Activated CD4-positive, CD25-positive, alpha-beta regulatory T cell (primary cell): ENCODE data around the gene SMTN.
A peak's percentile ranks its signal among the peaks of the same experiment; 100 is the strongest.
"Not testable (repeated sequence)": the region's sequence is repeated elsewhere in the genome, so short reads cannot be mapped to it uniquely, and the experiment has no call there.

Source experiments
- DNase-seq, 4 experiments: peaks; one replicate each; lab custom pipeline; 2025; lab: John Stamatoyannopoulos, UW

SMTN gene

DNA sequence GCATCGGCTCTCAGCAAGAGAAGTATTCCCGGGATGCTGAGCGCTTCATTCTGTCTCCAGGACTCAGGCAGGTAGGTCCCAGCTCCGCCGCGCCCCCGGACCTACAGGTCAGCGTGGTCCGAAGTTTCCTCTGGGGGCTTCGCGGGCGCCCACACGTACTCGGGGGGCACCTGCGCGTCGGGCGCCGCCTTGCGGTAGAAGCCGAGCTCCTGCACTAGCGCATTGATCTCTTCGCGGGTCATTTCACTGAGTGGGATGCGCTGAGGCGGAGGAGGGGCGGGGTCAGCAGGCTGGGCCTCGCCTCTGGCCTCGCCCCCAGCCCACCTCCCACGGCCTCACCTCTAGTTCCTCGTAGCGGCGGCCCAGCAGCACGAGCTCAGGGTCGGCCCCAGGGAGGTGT is 23.8 kb downstream of the SMTN start:
- no peak for DNase-seq

GRCh38 chr22:31105282-31105929 is 24.3 kb downstream of the SMTN start:
- no peak for DNase-seq

GRCh38 chr22:31106001-31106571 is 25.0 kb downstream of the SMTN start:
- no peak for DNase-seq

DNA sequence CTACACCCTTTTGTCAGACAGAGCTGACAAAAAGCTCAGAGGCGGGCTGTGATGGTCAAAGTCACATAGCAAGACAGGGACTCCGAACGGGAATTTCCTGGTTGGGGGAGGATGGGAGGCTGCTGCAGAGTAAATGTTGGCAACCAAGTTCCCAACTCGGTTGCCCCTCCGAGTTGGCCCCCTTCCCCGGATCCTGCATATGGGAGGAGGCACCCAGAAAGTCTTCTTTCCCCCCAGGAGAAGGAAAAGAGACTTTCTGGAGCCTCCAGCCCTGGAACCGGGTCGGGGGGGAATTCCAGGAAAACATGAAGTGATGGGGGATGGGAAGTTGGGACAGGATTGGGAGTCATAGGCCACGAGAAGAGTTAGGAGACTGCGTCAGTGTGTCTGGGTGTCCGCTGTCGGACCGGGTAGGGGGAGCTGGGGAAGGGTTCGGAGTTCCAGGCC is 25.6 kb downstream of the SMTN start:
- no peak for DNase-seq

GRCh38 chr22:31107178-31107893 is 26.2 kb downstream of the SMTN start, which contains the start of gene SELENOM:
Gene SELENOM (minus strand): TSS chr22:31107568. CDS start chr22:31107505, 63 bp downstream.
- DNase-seq, result peak; percentile 76 to 82 (median 78)

DNA sequence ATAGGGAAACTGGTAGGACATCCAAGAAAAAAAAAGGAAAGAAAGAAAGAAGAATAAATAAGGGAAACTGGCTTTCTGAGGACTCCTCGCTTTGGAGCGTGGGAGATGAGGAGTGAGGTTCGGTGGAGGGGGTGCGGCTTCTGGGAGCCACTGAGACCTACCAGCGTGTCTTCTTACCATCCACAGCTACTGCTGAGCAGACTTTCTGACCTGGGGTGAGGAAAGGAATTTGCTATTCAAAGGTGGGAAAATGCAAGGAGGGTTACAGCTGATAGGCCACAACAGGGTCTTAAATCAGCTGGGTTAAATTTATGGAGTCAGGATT is 26.7 kb downstream of the SMTN start:
- DNase-seq, result no peak

GRCh38 chr22:31112547-31113091 is 31.5 kb downstream of the SMTN start:
- not testable (repeated sequence) for DNase-seq

- DNase-seq, result no peak
These were observed 37.1 kb downstream of the SMTN start for GRCh38 chr22:31118046-31118820.

DNA sequence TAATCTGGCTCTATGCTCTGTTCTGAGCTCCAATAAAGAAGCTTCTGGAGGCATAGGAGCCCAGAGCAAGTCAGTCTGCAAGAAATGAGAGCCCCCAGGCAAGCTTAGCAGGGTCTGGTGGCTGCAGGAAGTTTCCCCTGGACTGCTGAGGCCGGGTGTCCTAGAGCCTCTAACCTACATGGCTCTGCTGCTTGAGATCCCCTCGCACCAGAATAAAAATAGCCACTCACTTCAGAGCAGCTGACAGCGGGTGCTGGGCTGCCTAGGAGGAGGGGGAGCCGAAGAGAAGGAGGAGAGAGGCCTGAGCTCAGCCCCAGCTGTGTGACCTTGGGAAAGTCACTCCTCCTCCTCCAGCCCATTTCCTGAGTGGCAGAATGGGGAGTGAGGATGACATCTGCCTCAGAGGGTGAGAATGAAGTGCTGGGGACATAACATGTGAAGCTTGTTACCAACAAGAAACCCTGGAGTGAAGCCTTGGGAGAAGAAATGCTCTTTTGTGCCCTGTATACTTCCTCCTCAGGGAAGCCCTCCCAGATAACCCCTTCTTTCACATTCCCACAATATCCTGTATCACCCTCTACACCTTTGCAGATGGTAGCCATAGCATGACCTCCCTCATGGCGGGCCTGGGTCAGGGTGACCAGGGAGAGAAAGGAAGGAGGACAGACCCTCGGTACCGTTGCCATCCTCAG is 38.1 kb downstream of the SMTN start:
- no peak for DNase-seq

DNA sequence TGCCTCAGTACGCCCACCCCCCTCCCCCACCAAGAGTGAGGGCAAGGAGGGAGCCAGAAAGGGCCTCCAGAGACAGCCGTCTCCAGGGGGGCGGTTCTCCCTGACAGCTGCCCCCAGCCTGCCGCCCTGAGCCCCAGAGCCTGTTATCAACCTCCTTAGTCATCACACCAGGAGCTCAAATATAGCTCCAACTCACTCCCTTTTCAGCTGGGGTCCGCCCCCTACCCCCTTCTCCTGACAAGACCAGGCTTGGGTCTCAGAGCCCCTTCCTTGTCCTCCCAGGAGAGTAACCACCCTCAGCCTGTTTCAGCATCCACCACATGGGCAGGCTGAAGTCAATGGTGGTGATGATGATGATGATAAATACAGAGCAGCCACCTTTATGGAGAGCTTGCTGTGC is 39.1 kb downstream of the SMTN start:
- DNase-seq, result no peak

DNA sequence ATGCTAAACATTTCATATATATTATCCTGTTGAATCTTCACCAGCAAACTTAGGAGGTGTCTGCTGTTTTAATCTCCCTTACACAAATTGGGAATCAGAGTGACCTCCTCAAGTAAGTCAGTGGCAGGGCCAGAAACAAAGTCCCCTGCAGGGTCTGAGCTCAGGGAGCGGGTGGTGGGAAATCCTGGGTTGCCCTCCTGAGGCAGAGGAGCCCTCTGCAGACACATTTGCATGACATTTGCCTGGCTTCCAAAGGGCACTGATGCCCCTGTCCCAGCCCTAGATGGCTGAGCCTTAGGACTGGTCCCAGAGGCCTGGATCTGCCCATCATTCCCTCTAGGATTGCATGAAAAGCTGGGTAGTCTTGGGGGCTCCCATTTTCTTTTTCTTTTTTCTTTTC is 39.5 kb downstream of the SMTN start:
- DNase-seq, result no peak

- no peak for DNase-seq
These were observed 40.3 kb downstream of the SMTN start for GRCh38 chr22:31121403-31121802.

- DNase-seq, result no peak
These were observed 41.0 kb downstream of the SMTN start for GRCh38 chr22:31122196-31122531.

DNA sequence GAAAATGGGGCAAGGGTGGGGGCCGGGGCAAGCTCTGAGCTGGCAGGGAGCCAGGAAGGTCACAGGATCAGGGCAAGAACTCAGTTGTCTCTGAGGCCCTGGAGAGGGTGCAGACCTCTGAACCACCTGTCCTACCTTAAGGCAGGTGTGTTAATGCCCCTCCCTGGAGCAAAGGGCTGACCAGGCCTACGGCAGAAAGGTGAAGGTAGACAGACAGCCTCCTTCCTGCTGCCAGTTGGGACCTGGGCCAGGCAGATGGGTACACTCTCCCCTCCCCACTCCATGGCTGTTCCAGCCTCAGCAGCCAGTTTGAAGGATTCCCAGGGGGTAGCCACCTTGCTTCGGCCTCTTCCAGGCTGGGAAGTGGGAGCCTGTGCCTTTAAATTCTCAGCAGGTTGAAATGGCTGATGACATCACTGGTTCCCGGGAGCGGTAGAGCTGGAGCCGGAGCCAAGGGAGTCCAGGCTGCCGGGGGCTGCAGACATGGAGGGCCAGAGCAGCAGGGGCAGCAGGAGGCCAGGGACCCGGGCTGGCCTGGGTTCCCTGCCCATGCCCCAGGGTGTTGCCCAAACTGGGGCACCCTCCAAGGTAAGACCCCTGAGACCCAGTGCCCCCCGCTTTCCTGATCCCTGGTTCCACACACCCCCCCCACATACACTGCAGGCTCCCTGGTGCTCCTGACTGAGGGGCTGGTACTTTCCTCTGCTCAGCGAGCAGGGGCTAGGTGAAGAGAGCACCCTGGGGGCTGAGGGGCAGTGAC is 41.6 kb downstream of the SMTN start, which contains the start of gene INPP5J:
INPP5J (plus strand) TSS at position 435 of the 760 bp plus-strand sequence; CDS start at position 484, 49 bp downstream.
- no peak for DNase-seq

- DNase-seq, result no peak
These were observed 42.1 kb downstream of the SMTN start for GRCh38 chr22:31123292-31123602.

DNA sequence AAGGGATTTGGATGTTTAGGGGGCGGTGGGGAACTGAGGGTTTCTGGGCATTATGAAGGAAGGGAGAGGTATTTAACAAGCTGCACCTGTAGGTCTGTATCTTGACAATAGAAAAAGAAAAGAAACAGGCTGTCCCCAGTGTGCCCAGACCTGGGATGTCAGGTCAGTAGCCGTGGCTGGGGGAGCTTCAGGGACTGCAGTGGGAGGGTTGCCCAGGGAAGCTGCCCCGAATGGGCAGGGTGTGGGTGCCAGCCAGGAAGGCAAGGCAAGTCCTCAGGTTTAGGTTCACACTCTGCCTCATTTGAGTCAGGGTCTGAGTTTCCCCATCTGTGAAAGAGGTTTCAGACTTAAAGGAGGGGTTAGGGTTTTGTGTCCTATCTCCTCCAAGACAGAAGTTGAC is 43.2 kb downstream of the SMTN start:
- DNase-seq, result no peak

DNA sequence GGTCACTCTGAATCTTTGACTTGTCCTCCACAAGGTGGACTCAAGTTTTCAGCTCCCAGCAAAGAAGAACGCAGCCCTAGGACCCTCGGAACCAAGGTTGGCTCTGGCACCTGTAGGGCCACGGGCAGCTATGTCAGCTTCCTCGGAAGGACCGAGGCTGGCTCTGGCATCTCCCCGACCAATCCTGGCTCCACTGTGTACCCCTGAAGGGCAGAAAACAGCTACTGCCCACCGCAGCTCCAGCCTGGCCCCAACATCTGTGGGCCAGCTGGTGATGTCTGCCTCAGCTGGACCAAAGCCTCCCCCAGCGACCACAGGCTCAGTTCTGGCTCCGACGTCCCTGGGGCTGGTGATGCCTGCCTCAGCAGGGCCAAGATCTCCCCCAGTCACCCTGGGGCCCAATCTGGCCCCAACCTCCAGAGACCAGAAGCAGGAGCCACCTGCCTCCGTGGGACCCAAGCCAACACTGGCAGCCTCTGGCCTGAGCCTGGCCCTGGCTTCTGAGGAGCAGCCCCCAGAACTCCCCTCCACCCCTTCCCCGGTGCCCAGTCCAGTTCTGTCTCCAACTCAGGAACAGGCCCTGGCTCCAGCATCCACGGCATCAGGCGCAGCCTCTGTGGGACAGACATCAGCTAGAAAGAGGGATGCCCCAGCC is 43.8 kb downstream of the SMTN start:
- DNase-seq, result no peak

DNA sequence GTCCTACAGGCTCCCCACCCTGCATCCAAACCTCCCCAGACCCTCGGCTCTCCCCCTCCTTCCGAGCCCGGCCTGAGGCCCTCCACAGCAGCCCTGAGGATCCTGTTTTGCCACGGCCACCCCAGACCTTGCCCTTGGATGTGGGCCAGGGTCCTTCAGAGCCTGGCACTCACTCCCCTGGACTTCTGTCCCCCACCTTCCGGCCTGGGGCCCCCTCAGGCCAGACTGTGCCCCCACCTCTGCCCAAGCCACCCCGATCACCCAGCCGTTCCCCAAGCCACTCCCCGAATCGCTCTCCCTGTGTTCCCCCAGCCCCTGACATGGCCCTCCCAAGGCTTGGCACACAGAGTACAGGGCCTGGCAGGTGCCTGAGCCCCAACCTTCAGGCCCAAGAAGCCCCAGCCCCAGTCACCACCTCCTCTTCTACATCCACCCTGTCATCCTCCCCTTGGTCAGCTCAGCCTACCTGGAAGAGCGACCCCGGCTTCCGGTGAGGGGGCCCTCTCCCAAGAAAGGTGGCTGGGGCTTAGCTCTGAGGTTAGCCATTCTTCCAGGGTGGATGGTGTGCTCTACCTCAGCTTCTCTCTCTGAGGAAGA is 44.5 kb downstream of the SMTN start:
- no peak for DNase-seq

- DNase-seq, result no peak
These were observed 45.2 kb downstream of the SMTN start for GRCh38 chr22:31126128-31126868.

GRCh38 chr22:31126869-31127175 is 45.7 kb downstream of the SMTN start:
- no peak for DNase-seq
